GM18507 (cell line): ENCODE data around the gene KRTAP24-1.

Experiments used
- DNase-seq: peaks from one replicate; pipeline ENCODE4 v3.0.0; 2011; ENCODE audit warnings: low read depth; ENCODE audit not compliant: insufficient read length; ENCODE audit errors: extremely low spot score
- FAIRE-seq: peaks from 2 replicates; lab custom pipeline; 2011; peaks lifted over from hg19 to GRCh38; lab: Jason Lieb, UNC

KRTAP24-1 gene

DNA sequence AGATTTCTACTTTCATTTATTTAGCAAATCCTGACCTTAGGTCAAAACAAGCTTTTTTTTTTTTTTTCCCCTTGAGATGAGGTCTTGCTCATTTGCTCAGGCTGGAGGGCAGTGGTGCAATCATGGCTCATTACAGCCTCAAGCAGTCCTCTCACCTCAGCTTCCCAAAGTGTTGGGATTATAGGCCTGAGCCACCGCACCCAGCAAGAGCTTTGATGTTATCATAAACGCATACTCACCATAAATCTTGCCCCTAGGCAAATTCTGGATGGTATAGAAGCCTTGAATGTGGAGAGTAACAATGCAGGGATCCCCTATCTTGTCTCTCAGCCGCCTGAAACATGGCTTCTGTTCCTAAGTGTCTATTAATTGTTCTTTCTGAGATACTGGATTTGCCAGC, 42.1 kb downstream of the KRTAP24-1 start:
- no peak for DNase-seq
- no peak for FAIRE-seq

GRCh38 chr21:30238168-30238567, 44.6 kb downstream of the KRTAP24-1 start:
- no peak for DNase-seq
- no peak for FAIRE-seq

DNA sequence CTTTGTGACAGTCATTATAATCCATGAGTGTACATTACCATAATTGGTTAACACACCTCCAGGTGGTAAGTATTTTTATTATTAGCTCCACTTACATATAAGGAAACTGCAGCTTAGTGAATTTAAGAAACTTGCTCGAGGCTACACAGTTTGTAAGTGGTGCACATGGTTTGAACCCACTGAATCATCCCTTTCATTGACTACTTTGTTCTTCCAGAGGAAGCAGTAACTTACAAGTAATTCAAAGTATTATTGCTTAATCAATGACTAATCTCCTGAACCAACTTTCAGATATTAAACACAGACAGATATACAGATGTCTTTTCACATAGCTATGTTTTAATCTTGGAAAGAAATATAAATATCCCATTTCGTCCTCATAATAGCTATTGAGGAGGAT, 48.1 kb downstream of the KRTAP24-1 start:
- DNase-seq, result no peak
- FAIRE-seq, result no peak

- DNase-seq, result no peak
- FAIRE-seq, result no peak
Measured at GRCh38 chr21:30234050-30234449, 48.7 kb downstream of the KRTAP24-1 start.

DNA sequence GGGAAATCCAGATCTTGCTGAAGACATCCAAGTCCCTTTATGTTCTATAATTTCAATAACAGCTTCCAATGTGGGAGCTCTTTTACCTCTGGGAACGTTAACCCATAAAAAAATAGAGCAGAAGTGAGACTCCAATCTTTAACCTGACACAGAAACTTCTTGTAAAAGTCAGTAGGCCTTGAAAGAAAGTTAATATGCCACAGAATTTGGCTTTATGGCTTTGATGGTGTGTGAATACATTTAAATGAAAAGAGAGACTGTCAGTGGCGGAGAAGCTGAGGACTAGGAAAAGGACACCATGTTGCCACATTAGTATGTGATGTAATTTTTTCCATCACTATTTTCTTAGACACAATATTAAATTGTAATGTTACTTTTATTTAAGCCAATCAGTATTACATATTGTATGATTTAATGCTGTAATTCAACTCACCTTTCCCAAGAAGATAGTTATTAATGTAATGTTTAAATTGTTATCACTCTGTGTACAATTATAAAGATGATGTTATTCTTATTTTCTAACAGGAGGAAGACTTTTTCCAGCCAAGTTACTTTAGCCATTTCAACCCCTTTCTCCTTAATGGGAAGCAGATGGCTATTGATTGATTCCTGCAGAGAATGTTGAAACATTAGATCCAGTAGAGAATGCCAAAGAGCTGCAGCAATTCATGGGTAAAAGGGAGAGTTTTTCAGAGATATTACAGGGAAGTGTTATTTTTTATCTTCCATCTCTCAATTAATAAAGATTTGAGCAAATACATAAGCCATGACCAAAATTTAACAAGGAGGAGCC, 49.3 kb downstream of the KRTAP24-1 start:
- DNase-seq (no peak), FAIRE-seq (no peak)

GRCh38 chr21:30232011-30232410, 50.7 kb downstream of the KRTAP24-1 start:
- FAIRE-seq, result no peak
- no peak for DNase-seq
